ENCODE measurements around the gene SIRT7.
A peak's percentile ranks its signal among the peaks of the same experiment; 100 is the strongest.

Gene SIRT7, protein sequence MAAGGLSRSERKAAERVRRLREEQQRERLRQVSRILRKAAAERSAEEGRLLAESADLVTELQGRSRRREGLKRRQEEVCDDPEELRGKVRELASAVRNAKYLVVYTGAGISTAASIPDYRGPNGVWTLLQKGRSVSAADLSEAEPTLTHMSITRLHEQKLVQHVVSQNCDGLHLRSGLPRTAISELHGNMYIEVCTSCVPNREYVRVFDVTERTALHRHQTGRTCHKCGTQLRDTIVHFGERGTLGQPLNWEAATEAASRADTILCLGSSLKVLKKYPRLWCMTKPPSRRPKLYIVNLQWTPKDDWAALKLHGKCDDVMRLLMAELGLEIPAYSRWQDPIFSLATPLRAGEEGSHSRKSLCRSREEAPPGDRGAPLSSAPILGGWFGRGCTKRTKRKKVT

DNA sequence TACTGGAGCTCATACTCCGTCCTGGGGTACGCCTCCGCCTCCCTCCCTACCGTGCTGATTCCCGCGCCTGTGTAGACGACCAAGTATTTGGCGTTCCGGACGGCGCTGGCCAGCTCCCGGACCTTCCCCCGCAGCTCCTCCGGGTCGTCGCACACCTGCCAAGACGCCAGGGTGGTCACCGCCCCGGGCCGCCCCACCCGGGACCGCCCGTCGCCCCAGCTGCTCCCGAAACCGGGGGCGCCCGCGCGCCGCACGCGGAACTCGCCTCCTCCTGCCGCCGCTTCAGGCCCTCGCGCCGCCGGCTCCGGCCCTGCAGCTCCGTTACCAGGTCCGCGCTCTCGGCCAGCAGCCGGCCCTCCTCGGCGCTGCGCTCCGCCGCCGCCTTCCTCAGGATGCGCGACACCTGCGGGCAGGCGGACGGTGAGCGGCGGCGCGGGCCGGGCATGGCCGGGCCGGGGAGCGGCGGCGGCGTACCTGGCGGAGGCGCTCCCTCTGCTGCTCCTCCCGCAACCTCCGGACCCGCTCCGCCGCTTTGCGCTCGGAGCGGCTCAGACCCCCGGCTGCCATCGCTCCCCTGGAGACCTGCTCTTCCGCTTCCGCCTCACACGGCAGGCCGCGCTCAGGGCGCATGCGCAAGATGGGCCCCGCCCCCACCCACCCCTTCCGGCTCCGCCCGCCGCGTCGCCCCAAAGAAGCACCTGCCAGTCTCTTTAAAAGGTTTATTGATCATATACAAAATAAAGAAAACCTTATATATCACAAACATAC lies at the start of gene SIRT7:
Gene SIRT7 (minus strand): TSS at position 612 of the 768 bp plus-strand sequence. CDS start 45 bp downstream, at position 567.
- peaks cover 30 to 59% of the 10 kb centered on the region in 2 donors for H3K36me3 ChIP-seq (ENCODE audit: control insufficient read depth in 1 of 2, insufficient read depth in 2 of 2, low read length in 2 of 2)
- peak within 1 kb of the TSS; percentile 39 for H3K27ac ChIP-seq (ENCODE audit: low read length)
- peak within 1 kb of the TSS; percentile 72 to 80 for H3K4me3 ChIP-seq (ENCODE audit: low read depth in 1 of 2, low read length in 2 of 2)
- H3K27me3 ChIP-seq (ENCODE audit: low read depth, low read length), result no peaks in the 10 kb centered on the region
- H3K4me1 ChIP-seq (ENCODE audit: control insufficient read depth in 1 of 2, insufficient read depth in 2 of 2, low read length in 2 of 2), result peaks cover 12 to 47% of the 10 kb centered on the region in 2 donors
- H3K9me3 ChIP-seq (ENCODE audit: control insufficient read depth in 1 of 2, low read length in 2 of 2), result no peaks in the 10 kb centered on the region

GRCh38 chr17:81967244-81967532 lies 49.2 kb upstream of the SIRT7 start:
- peaks cover 7 to 16% of the 10 kb centered on the region in 2 donors for H3K4me1 ChIP-seq (ENCODE audit: control insufficient read depth in 1 of 2, insufficient read depth in 2 of 2, low read length in 2 of 2)
- no peaks in the 10 kb centered on the region for H3K36me3 ChIP-seq (ENCODE audit: control insufficient read depth in 1 of 2, insufficient read depth in 2 of 2, low read length in 2 of 2)
- H3K9me3 ChIP-seq (ENCODE audit: control insufficient read depth in 1 of 2, low read length in 2 of 2), result no peaks in the 10 kb centered on the region
- no peak overlapping the region for H3K27ac ChIP-seq (ENCODE audit: low read length)
- H3K4me3 ChIP-seq (ENCODE audit: low read depth in 1 of 2, low read length in 2 of 2), result no peak overlapping the region
- H3K27me3 ChIP-seq (ENCODE audit: low read depth, low read length), result peaks cover 10% of the 10 kb centered on the region

GRCh38 chr17:81966343-81967243 lies 48.6 kb upstream of the SIRT7 start:
- no peaks in the 10 kb centered on the region for H3K9me3 ChIP-seq (ENCODE audit: control insufficient read depth in 1 of 2, low read length in 2 of 2)
- no peak overlapping the region for H3K27ac ChIP-seq (ENCODE audit: low read length)
- H3K27me3 ChIP-seq (ENCODE audit: low read depth, low read length), result peaks cover 16% of the 10 kb centered on the region
- H3K4me1 ChIP-seq (ENCODE audit: control insufficient read depth in 1 of 2, insufficient read depth in 2 of 2, low read length in 2 of 2), result peaks cover 7 to 21% of the 10 kb centered on the region in 2 donors
- H3K4me3 ChIP-seq (ENCODE audit: low read depth in 1 of 2, low read length in 2 of 2), result no peak overlapping the region
- H3K36me3 ChIP-seq (ENCODE audit: control insufficient read depth in 1 of 2, insufficient read depth in 2 of 2, low read length in 2 of 2), result no peaks in the 10 kb centered on the region

GRCh38 chr17:81964081-81964849 lies 46.3 kb upstream of the SIRT7 start:
- Histone ChIP-seq H3K27ac (ENCODE audit: low read length) (no peak overlapping the region), H3K4me1 (ENCODE audit: control insufficient read depth in 1 of 2, insufficient read depth in 2 of 2, low read length in 2 of 2) (peaks cover 7 to 33% of the 10 kb centered on the region in 2 donors), H3K36me3 (ENCODE audit: control insufficient read depth in 1 of 2, insufficient read depth in 2 of 2, low read length in 2 of 2) (no peaks in the 10 kb centered on the region), H3K9me3 (ENCODE audit: control insufficient read depth in 1 of 2, low read length in 2 of 2) (no peaks in the 10 kb centered on the region), H3K27me3 (ENCODE audit: low read depth, low read length) (peaks cover 20% of the 10 kb centered on the region), H3K4me3 (ENCODE audit: low read depth in 1 of 2, low read length in 2 of 2) (no peak overlapping the region)

- no peak overlapping the region for H3K4me3 ChIP-seq (ENCODE audit: low read depth in 1 of 2, low read length in 2 of 2)
- H3K9me3 ChIP-seq (ENCODE audit: control insufficient read depth in 1 of 2, low read length in 2 of 2), result no peaks in the 10 kb centered on the region
- peaks cover 30% of the 10 kb centered on the region for H3K27me3 ChIP-seq (ENCODE audit: low read depth, low read length)
- H3K4me1 ChIP-seq (ENCODE audit: control insufficient read depth in 1 of 2, insufficient read depth in 2 of 2, low read length in 2 of 2), result peaks cover 7 to 25% of the 10 kb centered on the region in 2 donors
- H3K27ac ChIP-seq (ENCODE audit: low read length), result no peak overlapping the region
- H3K36me3 ChIP-seq (ENCODE audit: control insufficient read depth in 1 of 2, insufficient read depth in 2 of 2, low read length in 2 of 2), result no peaks in the 10 kb centered on the region
These were observed 44.8 kb upstream of the SIRT7 start for GRCh38 chr17:81962499-81963441.

DNA sequence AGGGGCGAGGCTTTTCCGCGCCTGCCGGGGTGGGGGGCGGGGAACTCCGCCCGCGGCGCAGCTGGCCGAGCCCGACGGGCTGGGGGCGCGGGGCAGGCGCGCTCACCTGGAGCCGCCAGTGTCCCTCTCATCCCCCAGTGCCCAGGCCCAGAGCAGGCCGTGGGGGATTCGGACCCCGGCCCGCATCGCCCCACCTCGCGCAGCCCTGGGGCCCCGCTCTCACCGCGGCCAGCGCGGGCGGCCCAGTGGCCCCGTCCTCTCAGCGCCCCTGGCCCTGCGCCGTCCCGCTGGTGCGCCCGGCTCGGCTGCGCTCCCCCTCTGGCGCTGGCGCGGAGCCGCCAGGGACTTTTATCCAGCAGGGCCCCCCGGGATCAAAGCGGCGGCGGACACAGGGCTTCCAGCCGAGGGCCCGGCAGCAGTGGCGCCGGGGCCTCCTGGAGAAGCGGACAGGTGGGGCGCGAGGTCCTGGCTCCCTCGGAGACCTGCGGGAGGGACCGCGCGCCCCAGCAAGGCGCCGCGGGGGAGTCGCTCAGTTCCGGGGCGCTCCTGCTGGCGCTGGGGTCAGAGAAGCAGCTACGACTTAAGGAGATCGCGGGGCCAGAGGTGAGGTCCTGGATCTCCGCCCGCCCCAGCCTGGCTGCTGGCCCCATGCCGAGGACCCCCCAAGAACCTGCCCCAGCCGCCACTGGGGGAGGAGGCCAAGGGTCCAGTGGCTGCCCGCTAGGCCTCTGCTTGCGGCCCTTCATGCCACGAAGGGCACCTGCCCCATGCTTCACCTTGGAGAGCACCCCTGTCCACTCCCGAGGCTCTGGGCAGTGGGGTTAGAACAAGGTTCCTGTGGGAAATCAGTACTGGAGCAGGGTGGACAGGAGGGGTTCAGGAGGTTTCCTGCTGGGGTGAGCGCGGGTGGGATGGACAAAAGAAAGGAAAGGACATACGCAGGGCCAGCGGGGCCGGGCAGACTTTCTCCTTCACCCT lies 43.8 kb upstream of the SIRT7 start:
- Histone ChIP-seq H3K36me3 (ENCODE audit: control insufficient read depth in 1 of 2, insufficient read depth in 2 of 2, low read length in 2 of 2) (no peaks in the 10 kb centered on the region), H3K27ac (ENCODE audit: low read length) (no peak overlapping the region), H3K4me3 (ENCODE audit: low read depth in 1 of 2, low read length in 2 of 2) (no peak overlapping the region), H3K9me3 (ENCODE audit: control insufficient read depth in 1 of 2, low read length in 2 of 2) (no peaks in the 10 kb centered on the region), H3K4me1 (ENCODE audit: control insufficient read depth in 1 of 2, insufficient read depth in 2 of 2, low read length in 2 of 2) (peaks cover 0 to 19% of the 10 kb centered on the region in 2 donors), H3K27me3 (ENCODE audit: low read depth, low read length) (peaks cover 30% of the 10 kb centered on the region)

GRCh38 chr17:81961087-81961511 lies 43.1 kb upstream of the SIRT7 start, which contains the start of gene NOTUM:
Gene NOTUM, minus strand, starts transcription at chr17:81961187. Its CDS starts 278 bp downstream, at chr17:81960909.
- Histone ChIP-seq H3K27ac (ENCODE audit: low read length) (no peak within 1 kb of the TSS), H3K4me1 (ENCODE audit: control insufficient read depth in 1 of 2, insufficient read depth in 2 of 2, low read length in 2 of 2) (peaks cover 0 to 19% of the 10 kb centered on the region in 2 donors), H3K36me3 (ENCODE audit: control insufficient read depth in 1 of 2, insufficient read depth in 2 of 2, low read length in 2 of 2) (no peaks in the 10 kb centered on the region), H3K27me3 (ENCODE audit: low read depth, low read length) (peaks cover 30% of the 10 kb centered on the region), H3K9me3 (ENCODE audit: control insufficient read depth in 1 of 2, low read length in 2 of 2) (no peaks in the 10 kb centered on the region), H3K4me3 (ENCODE audit: low read depth in 1 of 2, low read length in 2 of 2) (peak within 1 kb of the TSS in 1 of 2 donors; percentile 59)

GRCh38 chr17:81960130-81960958 lies 42.4 kb upstream of the SIRT7 start:
- Histone ChIP-seq H3K36me3 (ENCODE audit: control insufficient read depth in 1 of 2, insufficient read depth in 2 of 2, low read length in 2 of 2) (no peaks in the 10 kb centered on the region), H3K27me3 (ENCODE audit: low read depth, low read length) (peaks cover 30% of the 10 kb centered on the region), H3K4me3 (ENCODE audit: low read depth in 1 of 2, low read length in 2 of 2) (peak overlapping the region in 1 of 2 donors; percentile 59), H3K4me1 (ENCODE audit: control insufficient read depth in 1 of 2, insufficient read depth in 2 of 2, low read length in 2 of 2) (peaks cover 0 to 19% of the 10 kb centered on the region in 2 donors), H3K9me3 (ENCODE audit: control insufficient read depth in 1 of 2, low read length in 2 of 2) (no peaks in the 10 kb centered on the region), H3K27ac (ENCODE audit: low read length) (no peak overlapping the region)
